DMS153 treated with DMSO at 0.1 percent for 48 hours (cell line): ENCODE data around the gene ELAC1.

Experiments
- DNase-seq: peaks from one replicate; lab custom pipeline; 2025; ENCODE audit not compliant: unreplicated experiment; lab: John Stamatoyannopoulos, UW

ELAC1 gene

DNA sequence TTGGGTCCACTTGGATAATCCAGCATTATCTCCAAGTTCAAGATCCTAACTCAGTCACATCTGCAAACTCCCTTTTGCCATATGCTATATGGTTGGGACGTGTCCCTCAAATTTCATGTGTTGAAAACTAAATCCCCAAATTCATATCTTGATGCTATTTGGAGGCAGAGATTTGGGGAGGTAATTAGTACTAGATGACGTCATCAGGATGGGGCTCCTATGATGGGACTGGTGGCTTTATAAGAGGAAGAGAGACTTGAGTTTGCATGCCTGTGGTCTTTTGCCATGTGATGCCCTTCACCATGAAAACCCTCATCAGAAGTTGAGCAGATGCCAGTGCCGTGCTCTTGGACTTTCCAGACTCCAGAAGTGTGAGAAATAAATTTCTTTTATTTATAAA is 45.4 kb downstream of the ELAC1 start:
- no peak for DNase-seq

DNA sequence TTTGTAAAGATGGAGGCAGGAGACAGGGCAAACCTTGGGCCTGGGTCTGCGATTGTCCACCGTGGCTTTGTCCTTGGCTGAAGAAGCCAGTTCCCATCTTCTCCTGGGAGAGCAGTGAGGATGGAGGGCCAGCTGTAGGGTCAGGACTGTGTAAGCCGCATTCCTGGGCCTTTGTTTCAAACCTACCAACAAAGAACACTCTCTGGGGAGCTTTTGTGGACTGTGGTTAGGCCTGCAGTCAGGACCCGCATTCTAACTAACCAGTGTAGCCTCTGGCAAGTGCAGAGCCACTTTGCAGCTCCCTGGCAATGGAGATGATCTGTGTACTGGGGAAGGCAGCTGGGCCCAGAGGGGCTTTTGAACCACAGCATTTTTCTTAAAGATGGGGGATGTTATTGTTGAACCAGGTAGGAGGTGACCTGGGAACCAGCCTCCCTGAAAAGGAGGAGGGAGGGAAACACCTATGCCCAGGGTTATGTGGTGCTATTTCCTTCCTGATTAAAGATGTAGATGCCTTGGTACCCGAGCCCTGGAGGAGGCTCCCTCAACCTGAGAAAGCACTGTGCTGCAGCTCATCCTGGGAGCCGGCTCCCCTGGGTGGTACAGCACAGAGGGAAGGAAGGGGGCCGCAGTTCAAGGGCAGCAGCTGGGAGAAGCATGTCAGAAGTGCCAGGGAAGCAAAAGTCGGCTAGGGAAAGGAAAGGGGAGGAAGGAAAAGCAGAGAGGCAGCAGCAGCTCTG is 49.5 kb downstream of the ELAC1 start:
- no peak for DNase-seq

DNA sequence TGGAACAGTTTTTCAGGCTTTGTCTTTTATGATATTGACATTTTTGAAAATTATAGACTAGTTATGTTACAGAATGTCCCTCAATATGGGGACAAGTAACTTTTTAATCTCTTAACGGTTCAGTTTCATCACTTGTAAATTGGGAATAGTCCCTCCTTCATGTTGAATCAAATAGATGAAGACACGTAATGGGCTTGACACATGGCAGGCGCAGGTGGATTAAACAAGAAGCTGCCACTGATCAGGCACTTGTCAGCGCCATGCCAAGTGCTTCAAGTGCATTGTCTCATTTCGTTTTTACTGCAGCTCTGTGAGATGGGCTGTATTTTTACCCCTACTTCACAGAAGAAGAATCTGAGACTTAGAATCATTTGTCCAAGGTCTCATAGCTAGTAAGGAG is 52.7 kb downstream of the ELAC1 start:
- DNase-seq, result no peak

DNA sequence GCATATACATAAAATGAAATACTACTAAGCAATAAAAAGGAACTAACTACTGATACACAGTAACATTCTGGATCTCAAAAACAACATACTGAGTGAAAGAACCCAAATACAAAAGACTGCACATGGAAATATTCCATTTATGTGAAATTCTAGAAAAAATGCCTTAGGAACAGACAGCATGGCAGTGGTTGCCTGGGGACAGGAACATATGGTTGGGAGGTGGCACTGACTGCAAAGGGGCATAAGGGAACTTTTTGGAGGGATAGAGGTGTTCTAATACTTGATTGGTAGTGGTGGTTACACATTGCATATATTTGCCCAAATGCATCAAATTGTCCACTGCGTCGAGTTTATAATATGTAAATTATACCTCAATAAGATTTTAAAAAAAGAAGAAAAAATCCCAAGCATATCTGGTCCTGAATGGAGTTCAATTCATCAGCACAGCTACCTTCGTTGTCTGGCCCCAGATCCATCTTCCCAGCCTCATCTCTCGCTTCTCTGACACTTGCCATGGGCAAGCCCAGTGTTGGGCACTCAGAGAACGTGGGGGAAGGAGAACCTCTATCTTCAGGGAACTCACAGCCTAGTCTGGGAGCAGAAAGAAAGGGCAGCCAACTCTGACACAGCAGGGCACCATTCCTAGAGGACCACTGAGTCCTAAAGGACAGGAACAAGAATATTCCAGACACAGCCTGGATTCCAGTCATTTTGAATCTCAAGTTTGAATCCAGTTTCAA is 53.6 kb downstream of the ELAC1 start:
- DNase-seq, result no peak

GRCh38 chr18:51025512-51025911 is 57.7 kb downstream of the ELAC1 start:
- no peak for DNase-seq

DNA sequence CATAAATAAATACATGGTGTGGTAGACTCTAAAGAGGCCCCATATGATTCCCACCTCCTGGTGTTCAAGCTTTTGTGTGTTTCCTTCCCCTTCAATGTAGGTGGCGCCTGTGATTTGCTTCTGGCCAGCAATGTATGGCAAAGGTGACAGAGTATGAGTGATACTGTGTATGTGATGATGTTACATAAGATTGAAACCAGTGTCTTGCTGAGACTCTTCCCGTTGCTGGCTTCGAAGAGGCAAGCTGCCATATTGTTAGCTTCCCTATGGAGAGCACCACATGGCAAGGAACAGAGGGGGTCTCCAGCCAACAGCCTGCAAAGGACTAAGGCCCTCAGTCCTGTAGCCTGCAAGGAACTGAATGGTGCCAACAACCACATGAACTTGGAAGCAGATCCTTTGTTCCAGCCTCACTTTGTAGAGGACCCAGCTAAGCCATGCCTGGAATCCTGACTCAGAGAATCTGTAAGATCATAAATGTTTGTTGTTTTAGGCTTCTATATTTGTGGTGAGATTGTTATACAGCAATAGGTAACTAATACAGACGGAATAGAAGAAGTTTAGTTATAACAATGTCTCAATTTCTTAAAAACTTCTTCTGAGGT is 60.5 kb downstream of the ELAC1 start:
- DNase-seq, result no peak

GRCh38 chr18:51029378-51029693 is 61.5 kb downstream of the ELAC1 start:
- DNase-seq, result no peak

- DNase-seq, result peak; percentile 94
Measured at GRCh38 chr18:51029694-51030536, 62.1 kb downstream of the ELAC1 start, which contains the start of gene SMAD4. Gene SMAD4, plus strand, starts transcription at chr18:51030213. Its CDS starts 16,834 bp downstream, at chr18:51047047.

DNA sequence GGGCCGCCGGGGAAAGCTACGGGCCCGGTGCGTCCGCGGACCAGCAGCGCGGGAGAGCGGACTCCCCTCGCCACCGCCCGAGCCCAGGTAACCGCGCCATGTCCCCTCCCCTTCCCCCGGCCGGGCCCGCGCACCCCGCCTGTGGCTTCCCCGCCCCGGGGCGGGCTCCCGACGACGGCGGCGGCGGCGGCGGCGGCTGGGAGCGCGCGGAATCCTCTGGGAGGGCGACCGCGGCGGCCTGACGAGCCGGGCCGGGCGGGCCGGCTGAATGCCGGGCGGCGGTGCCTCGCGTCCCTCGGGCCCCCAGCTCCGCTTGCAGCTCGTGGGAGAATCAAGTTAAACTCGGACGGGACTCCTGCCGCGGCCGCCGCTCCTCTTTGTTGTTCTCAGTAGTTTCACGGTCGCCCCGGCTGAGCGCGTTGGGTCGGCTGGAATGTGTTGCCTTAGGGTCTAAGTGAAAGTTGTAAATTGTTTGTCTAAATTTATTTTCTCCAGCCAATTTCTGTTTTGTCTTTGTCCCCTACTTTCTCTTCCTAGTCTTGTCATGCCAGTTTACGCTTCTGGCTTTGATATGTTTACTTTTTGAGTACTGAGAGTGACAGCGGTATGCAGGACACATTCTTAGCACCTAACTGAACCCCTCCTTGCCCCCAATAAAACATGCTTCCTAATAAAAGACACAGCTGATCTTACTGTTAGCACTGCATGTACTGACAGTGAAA is 62.9 kb downstream of the ELAC1 start:
- DNase-seq, result peak; percentile 21

- DNase-seq, result no peak
Measured at GRCh38 chr18:51032193-51032592, 64.4 kb downstream of the ELAC1 start.

- no peak for DNase-seq
Measured at GRCh38 chr18:51037230-51037629, 69.4 kb downstream of the ELAC1 start.
